ENCODE measurements around the gene PCDHA7.
"Not testable (repeated sequence)": the region's sequence is repeated elsewhere in the genome, so short reads cannot be mapped to it uniquely, and the experiment has no call there.

PCDHA7 gene

GRCh38 chr5:140821375-140822280 is 12.4 kb upstream of the PCDHA7 start, which contains the start of gene PCDHA5:
Gene PCDHA5, plus strand, starts transcription at chr5:140821613.
- no peak for DNase-seq (ENCODE audit: low read depth in 2 of 2, low spot score in 1 of 2)

GRCh38 chr5:140822281-140822629 is 11.8 kb upstream of the PCDHA7 start:
- DNase-seq (ENCODE audit: low read depth in 2 of 2, low spot score in 1 of 2) = no peak

GRCh38 chr5:140822969-140823368 is 11.1 kb upstream of the PCDHA7 start:
- DNase-seq (ENCODE audit: low read depth in 2 of 2, low spot score in 1 of 2) = not testable (repeated sequence)

GRCh38 chr5:140823475-140823874 is 10.6 kb upstream of the PCDHA7 start:
- DNase-seq (ENCODE audit: low read depth in 2 of 2, low spot score in 1 of 2) = no peak

DNA sequence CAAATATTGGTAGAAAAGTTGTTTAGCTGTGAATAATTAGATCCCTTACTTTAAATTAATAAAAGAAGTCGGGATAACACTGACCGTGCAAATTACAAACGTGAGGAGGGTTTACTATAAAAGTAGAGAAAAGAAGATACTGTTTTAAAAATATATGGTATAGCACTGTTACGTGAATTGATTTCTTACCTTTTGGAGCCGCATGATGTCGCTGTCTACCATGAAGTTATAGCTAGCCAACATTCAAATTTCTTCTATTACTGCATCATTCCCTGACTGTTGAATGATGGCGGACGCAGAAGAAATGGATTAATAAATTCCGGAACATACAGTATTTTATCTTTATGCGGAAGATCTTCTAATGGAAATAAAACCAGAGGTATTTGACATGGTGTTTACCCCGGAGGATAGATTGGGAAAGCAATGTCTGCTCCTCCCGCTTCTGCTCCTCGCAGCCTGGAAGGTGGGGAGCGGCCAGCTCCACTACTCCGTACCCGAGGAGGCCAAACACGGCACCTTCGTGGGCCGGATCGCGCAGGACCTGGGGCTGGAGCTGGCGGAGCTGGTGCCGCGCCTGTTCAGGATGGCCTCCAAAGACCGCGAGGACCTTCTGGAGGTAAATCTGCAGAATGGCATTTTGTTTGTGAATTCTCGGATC is 6.2 kb upstream of the PCDHA7 start, which contains the start of gene PCDHA6:
Gene PCDHA6, plus strand, starts transcription at position 257 of the 658 bp plus-strand sequence. Its CDS starts 132 bp downstream, at position 389.
- no peak for DNase-seq (ENCODE audit: low read depth in 2 of 2, low spot score in 1 of 2)

- no peak for DNase-seq (ENCODE audit: low read depth in 2 of 2, low spot score in 1 of 2)
Measured at GRCh38 chr5:140828362-140828737, 5.7 kb upstream of the PCDHA7 start.

GRCh38 chr5:140829511-140830501 is 4.3 kb upstream of the PCDHA7 start:
- DNase-seq (ENCODE audit: low read depth in 2 of 2, low spot score in 1 of 2) = not testable (repeated sequence)

- DNase-seq (ENCODE audit: low read depth in 2 of 2, low spot score in 1 of 2) = not testable (repeated sequence)
Measured at GRCh38 chr5:140834439-140835008, 455 bp downstream of the PCDHA7 start.

- no peak for DNase-seq (ENCODE audit: low read depth in 2 of 2, low spot score in 1 of 2)
Measured at GRCh38 chr5:140835622-140836510, 1.8 kb downstream of the PCDHA7 start.

GRCh38 chr5:140840978-140841962 is 7.2 kb downstream of the PCDHA7 start, which contains the start of gene PCDHA8:
Gene PCDHA8, plus strand, starts transcription at chr5:140841187. Its CDS starts 135 bp downstream, at chr5:140841322.
- no peak for DNase-seq (ENCODE audit: low read depth in 2 of 2, low spot score in 1 of 2)

DNA sequence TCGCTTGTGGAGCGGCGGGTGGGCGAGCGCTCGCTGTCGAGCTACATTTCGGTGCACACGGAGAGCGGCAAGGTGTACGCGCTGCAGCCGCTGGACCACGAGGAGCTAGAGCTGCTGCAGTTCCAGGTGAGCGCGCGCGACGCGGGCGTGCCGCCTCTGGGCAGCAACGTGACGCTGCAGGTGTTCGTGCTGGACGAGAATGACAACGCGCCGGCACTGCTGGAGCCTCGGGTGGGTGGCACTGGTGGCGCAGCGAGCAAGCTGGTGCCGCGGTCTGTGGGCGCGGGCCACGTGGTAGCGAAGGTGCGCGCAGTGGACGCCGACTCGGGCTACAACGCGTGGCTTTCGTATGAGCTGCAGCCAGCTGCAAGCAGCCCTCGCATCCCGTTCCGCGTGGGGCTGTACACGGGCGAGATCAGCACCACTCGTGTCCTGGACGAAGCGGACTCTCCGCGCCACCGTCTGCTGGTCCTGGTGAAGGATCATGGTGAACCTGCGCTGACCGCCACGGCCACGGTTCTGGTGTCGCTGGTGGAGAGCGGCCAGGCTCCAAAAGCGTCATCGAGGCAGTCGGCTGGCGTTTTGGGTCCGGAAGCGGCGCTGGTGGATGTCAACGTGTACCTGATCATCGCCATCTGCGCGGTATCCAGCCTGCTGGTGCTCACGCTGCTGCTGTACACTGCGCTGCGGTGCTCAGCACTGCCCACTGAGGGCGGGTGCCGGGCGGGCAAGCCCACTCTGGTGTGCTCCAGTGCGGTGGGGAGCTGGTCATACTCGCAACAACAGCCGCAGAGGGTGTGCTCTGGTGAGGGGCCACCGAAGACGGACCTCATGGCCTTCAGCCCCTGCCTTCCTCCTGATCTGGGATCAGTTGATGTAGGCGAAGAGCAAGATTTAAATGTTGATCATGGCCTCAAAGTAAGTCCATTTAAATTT is 9.0 kb downstream of the PCDHA7 start:
- DNase-seq (ENCODE audit: low read depth in 2 of 2, low spot score in 1 of 2) = no peak

- DNase-seq (ENCODE audit: low read depth in 2 of 2, low spot score in 1 of 2) = not testable (repeated sequence)
Measured at GRCh38 chr5:140848139-140849102, 14.4 kb downstream of the PCDHA7 start, which contains the start of gene PCDHA9. Gene PCDHA9, plus strand, starts transcription at chr5:140848382. Its CDS starts 114 bp downstream, at chr5:140848496.

GRCh38 chr5:140849831-140850634 is 16.0 kb downstream of the PCDHA7 start:
- not testable (repeated sequence) for DNase-seq (ENCODE audit: low read depth in 2 of 2, low spot score in 1 of 2)

DNA sequence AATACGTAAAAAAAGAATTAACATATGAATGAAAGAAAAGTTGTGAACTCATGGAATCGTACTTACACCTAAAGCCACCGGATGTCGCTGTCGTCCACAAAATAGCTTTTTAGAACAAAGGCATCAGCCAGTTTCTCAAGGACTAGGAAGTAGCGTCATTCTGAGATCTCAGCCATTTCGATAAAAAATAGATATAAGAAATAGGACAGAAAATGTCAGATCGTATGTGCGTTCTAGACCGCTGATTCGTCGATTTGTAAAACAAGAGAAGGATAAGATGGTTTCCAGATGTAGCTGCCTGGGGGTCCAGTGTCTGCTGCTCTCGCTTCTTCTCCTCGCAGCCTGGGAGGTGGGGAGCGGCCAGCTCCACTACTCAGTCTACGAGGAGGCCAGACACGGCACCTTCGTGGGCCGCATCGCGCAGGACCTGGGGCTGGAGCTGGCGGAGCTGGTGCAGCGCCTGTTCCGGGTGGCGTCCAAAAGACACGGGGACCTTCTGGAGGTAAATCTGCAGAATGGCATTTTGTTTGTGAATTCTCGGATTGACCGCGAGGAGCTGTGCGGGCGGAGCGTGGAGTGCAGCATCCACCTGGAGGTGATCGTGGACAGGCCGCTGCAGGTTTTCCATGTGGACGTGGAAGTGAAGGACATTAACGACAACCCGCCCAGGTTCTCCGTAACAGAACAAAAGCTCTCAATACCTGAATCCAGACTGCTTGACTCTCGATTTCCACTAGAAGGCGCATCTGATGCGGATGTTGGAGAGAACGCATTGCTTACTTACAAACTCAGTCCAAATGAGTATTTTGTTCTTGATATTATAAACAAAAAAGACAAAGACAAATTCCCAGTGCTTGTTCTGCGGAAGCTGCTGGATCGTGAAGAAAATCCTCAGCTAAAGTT is 22.0 kb downstream of the PCDHA7 start, which contains the start of gene PCDHA10:
Gene PCDHA10, plus strand, starts transcription at position 126 of the 903 bp plus-strand sequence. Its CDS starts 152 bp downstream, at position 278.
- no peak for DNase-seq (ENCODE audit: low read depth in 2 of 2, low spot score in 1 of 2)
